ENCODE results near the gene FAT3.

GRCh38 chr11:92272651-92273050 is 48.0 kb downstream of the FAT3 start:
- TF ChIP-seq CTCF (IDR thresholded peaks at IDR 0.05; ENCODE audit: low read length) (no peak), EZH2phosphoT487 (IDR thresholded peaks at IDR 0.05; ENCODE audit: low read length) (no peak)
